GM19099 (cell line): ENCODE measurements around the gene PCSK5.

Experiments
- POLR2A ChIP-seq: IDR thresholded peaks from 3 replicates; pipeline ENCODE4 v1.6.1; 2011; ENCODE audit warnings: low read depth; ENCODE audit not compliant: insufficient read length; ENCODE audit errors: extremely low read depth

Gene PCSK5

DNA sequence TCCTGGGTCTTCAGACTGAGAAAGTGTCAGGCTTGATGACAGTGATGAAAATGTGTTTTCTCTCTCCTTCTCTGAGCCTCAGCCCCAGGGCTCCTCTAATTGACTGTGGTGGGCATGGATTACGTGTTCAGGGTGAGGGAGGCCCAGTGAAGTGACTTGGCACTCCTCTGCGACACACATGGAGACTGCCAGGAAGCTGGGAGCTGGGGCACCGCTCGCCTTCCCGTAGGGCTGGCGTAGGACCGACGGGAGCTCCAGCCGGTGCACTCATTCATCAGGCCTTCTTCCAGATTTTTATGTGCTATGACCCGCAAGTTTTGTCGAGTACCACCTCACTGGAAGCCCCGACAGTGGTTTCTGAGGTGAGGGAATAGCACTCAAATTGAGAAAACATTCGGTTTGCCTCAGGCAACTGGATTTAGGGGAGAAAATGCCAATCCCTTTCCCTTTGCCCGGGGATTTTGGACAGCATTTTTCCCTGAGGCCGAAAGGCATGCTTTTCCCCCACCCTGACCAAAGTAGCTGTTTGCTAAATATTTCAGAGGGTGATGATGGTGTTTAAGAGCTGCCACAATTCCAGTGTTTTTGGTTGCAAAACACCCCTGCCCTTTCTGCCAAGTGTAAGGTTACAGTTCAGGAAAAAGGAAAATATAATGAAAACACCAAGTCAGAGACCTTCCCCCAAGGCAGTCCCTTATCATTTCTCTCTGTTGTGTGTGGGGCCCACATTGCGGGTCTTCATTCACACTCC, 83.7 kb downstream of the PCSK5 start:
- no peak for TF ChIP-seq POLR2A

DNA sequence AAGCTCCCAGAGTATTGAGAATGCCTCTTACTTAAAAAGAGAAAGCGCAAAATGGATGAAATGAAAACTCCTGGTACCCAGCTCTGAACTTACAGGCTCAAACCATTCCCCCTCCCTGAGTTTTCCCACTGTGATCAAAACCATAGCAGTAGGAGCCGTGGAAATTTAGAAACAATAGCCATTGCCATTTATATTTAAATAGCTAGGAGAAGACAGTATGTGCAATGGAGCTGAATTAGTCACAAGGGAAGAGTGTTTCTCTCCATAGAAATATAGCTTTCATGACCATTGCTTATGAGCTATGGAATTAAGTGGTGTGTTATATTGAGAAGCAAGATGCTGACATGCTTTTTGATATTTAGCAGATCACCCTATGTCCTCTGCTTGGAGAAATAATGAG, 84.6 kb downstream of the PCSK5 start:
- TF ChIP-seq POLR2A, result no peak

DNA sequence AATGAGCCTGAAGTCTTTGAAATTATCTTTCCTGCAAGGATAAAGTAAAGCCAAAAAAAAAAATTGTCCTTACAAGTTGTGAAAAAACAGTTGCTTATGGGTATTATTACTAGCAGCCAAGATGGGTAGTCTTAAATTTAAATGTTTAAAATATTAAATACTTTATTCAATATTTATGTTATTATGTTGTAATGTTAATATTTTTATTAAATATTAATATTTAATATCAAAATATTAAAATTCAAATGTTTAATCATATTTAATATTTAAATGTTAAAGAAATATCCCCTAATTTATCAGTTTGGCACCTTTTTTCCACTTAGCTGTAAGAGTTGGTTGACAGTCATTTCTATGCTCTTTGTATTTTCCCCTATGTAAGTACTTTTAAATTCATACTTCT, 86.1 kb downstream of the PCSK5 start:
- TF ChIP-seq POLR2A, result no peak

DNA sequence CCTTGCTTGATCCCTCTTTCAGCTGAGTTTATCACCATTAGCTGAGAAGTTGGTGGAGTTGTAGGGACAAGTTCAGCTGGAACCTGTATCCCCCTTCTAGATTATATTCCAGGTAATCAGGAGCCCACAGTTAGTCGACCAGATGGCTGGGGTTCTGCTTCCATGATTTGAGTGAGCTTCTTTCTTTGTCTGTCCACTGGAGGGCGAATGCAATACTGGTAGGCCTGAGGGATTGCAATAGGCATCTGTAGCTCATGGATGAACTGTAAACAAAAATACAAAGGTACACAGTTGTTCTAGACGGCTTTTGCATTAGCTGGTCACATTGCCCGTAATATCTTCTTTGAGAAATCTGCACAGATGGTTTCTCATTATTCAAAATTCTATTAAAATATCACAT, 88.9 kb downstream of the PCSK5 start:
- TF ChIP-seq POLR2A, result no peak

DNA sequence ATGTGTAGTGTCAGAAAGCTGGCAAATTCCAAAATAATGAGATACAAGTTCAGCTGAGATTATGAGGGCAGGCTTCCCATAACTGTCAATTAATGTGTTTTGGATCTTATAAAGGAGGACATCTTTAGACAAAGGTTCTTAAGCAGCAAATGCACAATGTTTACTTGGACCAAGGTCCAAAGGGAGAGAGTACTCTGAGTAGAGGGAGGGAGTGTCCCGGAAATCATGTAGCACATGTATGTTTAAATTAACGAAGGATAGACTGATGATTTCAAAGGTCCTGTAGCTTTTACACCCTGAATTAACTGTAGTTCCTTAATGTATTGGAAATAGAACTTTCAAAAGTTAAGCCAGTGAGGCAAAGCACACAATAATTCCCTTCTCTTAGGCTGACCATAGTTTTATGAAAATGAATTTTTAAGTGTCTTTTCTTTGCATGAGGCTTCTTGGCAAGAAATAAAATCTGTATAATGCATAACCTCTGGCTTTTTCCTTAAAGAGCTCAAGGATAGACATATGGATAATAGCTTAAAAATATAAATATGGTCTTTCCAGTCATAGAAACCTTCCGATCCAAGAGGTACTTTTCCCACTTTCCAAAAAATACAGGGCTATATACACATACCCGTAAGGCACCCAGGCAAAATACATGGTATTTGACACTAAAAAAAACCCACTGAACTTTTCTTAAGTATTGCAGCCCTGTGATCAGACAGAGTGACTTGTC, 93.0 kb downstream of the PCSK5 start:
- TF ChIP-seq POLR2A, result no peak

DNA sequence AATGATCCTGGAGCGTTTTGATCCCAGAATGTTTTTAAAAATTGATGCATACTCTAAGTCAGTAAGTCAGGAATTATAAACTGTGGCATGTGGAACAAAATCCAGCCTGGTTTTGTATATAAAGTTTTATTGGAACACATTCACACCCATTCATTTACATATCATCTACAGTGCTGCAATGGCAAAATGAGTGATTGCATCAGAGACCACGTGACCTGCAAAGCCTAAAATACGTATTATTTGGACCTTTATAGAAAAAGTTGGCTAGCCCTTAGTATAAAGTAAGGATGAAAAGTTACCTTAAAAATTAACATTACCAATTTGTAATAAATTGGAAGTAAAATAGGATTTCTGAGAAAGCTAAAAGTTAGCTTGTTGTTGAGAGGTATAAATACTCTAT, 95.0 kb downstream of the PCSK5 start:
- no peak for TF ChIP-seq POLR2A

DNA sequence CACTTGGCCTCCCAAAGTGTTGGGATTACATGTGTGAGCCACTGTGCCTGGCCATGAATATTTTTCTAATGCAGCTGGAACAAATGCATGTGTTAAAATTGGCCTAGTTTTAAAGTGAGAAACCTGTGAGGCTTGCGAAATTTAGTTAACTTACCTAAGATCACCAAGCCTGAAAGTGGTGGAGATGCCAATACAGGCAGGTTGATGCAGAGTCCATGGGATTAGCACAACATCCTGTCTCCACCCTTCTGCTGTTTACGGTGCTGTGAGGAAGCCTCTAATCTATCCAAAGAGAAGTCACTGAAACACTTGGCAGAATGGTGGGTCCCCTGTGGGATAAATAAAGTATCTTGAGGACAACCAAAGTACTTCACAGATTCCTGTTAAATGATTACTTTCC, 98.2 kb downstream of the PCSK5 start:
- no peak for TF ChIP-seq POLR2A

DNA sequence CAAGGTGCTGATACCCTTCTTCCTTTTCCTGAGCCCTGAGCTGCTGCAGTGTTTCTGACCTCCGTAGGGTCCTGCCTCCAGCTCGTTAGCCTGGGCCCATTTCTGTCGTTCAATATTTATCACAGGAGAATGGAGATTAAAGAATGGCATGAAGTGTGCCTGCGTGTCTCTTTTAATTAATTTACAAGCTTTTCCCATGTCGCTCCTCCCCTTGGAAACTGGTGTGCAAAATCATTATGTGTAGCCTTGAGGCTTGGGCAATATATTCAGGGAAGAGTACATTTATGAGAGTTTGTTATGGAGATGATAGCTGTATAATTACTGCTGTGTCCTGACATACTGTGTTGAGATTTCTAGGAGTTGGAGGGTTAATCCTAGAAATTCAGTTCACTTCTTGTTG, 99.7 kb downstream of the PCSK5 start:
- TF ChIP-seq POLR2A, result no peak

DNA sequence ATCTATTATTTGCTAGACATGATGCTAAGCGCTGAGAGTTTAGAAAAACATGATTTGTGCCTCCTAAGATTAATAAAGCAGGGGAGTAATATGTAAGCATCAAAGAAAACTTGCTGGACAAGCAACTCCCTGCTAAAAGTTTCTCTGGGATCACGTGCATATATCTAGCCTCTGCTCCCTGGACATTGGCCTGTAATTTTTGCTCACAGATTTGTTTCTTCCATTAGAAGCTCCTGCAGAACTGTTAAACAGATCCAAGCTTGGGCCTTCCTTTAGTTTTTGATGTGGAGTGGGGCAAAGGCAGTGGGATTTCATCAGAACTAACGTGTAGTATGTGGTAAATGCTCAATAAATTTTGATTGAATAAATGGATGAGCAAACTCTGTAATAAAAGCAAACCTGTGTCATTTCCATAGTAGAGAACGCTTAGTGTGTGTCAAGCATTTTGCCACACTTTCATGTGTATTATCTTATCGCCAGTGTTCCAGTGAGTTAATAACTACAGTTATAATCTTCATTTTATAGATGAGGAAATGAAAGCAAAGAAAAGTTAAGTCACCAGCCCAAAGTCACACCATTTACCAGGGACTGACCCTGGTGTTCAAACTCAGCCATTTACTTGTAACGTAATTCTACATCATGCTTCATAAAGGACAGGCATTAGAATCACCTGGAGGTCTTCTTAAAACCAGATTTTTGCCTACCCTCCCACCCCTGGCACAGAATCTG, 100.3 kb downstream of the PCSK5 start:
- no peak for TF ChIP-seq POLR2A

DNA sequence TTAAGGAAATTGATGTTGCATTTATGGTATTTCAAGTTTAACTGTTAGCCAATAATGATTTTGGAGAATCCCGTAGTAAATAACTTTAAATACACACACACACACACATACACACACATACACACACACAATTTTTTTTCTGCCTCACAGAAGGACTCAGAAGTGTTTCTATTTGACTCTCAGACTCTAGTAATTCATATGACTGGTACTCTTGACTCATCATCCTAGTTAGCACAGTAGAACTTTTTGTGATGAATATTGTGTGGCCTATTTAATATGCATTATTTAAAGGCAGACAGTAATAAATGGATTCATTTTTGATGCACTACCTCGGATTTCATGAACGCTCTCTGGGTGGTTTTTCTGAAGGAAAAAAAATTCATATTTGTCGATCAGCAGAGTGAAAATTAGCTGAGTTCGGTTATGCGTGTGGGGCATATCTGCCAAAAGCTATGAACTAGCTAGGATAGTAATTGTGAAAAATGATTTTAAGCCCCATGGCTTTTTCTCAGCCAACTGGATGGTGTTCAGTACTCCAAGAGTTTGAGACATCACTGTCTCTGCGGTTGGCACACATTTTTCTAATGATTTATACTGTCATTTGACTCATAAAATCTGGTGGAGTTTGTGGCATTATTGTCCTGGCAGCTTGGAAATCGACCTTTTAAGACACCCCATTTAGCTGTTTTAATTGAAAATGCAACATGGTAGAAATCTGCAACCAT, 102.2 kb downstream of the PCSK5 start:
- TF ChIP-seq POLR2A, result no peak

DNA sequence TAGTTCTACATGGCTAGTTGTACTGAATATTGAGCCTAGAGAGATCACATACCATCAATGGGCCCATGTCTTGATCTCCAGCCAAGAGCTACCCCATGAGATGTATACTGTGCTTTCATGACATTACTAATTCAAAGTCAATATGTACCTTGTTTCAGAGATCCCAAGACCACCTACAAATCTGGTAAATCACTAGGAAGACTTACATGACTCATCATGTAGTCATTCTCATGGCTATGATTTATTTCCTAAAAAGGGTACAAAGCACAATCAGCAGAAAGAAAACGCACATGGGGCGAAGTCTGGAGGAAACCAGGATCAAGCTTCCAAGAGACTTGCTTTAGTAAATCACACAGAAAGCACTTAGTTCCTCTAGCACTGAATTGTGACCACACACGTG, 103.0 kb downstream of the PCSK5 start:
- no peak for TF ChIP-seq POLR2A

DNA sequence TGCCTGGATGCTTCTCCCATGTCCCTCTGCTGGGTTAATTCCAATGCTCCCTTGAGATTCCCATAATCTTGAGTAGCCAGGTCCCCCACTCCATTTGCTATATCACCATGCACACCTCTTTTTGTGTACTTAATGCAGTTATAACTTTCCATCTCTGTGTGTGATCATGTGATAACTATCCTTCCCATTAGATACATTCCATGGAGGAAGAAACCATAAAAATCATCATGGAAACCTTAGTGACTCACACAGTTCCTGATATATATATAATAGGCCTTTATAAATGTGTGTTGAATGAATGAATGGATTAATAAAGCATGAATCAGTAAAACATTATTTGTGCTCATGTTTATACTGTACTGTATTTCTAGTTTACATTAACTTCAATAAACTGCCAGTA, 104.6 kb downstream of the PCSK5 start:
- TF ChIP-seq POLR2A, result no peak

DNA sequence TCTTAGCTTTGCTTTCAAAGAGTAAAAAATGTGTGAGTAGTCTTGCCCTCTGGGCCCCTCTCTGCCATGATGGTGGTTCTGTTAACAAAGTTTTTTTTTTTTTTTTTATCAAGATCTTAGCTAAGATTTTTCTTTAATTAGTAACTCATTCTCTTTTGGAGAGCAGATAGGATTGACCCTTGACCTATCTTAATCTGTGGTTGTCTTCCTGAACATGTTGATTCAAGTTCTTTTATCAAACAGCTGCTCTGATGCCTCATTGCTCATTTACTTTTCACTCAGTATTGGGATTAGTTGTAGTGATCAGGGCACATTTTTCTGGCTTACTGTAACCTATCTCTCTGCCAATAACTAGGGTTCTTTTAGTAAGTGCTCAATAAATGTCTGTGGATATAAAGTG, 106.3 kb downstream of the PCSK5 start:
- no peak for TF ChIP-seq POLR2A

DNA sequence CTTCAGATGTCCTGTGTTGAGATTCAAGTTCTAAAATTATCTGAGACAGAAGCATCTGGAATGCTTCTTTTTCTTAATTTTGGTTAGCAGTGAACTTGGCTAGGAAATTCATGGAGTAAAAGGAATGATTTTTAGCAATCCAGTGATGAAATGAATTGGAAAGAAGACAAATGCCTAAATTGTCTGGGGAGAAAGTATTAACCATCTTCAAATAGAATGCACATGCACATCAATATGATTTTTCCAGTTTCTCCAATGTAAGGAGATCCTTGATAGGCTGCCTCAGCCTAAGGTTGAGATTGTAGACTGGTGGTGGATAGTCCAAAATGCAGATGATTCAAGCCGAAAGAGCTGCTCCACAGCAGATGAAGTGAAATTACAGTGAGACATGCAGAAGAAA, 106.7 kb downstream of the PCSK5 start:
- TF ChIP-seq POLR2A, result no peak

DNA sequence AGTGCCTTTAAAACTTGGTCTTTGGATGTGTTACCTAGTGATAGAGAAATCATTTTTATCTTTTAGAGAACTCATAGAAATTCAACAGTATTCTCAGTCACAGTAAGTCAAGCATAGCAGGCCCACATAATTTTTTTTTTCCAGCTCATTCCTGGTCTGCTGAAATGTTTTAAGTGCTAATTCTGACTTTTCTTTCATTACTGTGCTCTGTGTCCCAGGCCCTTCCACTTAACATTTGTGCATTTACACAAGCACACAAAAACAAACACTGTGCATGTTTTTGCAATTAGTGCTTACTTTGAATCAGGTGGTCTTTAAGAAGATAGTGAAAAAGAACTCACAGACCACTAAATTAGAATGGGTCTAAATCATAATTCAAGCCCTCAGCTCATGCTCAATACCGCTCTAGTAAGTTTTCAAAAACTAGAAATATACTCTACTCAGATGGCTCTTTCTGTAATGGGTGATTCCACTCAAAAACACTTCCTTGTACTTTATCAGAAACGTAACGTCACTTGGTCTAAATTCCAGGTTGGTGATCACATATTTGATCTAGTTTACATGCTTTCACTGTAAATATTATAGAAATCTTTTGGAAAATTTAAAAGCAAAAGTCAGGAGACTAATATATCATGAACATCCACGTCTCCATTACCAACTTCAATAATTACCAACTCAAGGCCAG, 107.8 kb downstream of the PCSK5 start:
- TF ChIP-seq POLR2A, result no peak
